Keratinocyte (primary cell): ENCODE data around the gene PACS2. TPM values are rescaled to one million over a fixed set of nuclear protein-coding genes. Genes with fewer than 3 reads are reported as not detected.

Experiments used
- DNase-seq: peaks from one replicate; pipeline ENCODE4 v3.0.0-alpha.2; 2011; ENCODE audit warnings: low read depth, missing footprints, low spot score
- FAIRE-seq: peaks from 2 replicates; lab custom pipeline; 2011; peaks lifted over from hg19 to GRCh38; lab: Jason Lieb, UNC
- H2AFZ ChIP-seq: 2 replicates; pipeline ENCODE4 v1.6.0; 2012; ENCODE audit warnings: low read length, control low read depth, inconsistent platforms; ENCODE audit not compliant: control insufficient read depth
- H3K27ac ChIP-seq: 2 replicates; pipeline ENCODE4 v1.5.1; 2011; ENCODE audit warnings: low read length; ENCODE audit not compliant: control insufficient read depth, insufficient read depth
- H3K27me3 ChIP-seq: 3 replicates; pipeline ENCODE4 v1.6.0; 2011; ENCODE audit warnings: low read length; ENCODE audit not compliant: control insufficient read depth, insufficient read depth; ENCODE audit errors: extremely low read depth
- H3K36me3 ChIP-seq, 2 experiments: 2 replicates in 1 of 2; 3 replicates in 1 of 2; pipeline ENCODE4 v1.5.1; 2011; ENCODE audit warnings: low read length in 2 of 2, mild to moderate bottlenecking in 1 of 2; ENCODE audit not compliant: control insufficient read depth in 2 of 2, insufficient read depth in 2 of 2; ENCODE audit errors: extremely low read depth in 1 of 2
- H3K4me1 ChIP-seq: 3 replicates; pipeline ENCODE4 v1.5.1; 2011; ENCODE audit warnings: low read length; ENCODE audit not compliant: control insufficient read depth, insufficient read depth; ENCODE audit errors: extremely low read depth
- H3K4me2 ChIP-seq: 3 replicates; pipeline ENCODE4 v1.6.0; 2011; ENCODE audit warnings: low read depth, low read length; ENCODE audit not compliant: control insufficient read depth, insufficient read depth; ENCODE audit errors: extremely low read depth
- H3K4me3 ChIP-seq, 3 experiments: fragments of 200-600 bp in 1 of 3; sonication (generic) in 1 of 3; 2 replicates in 2 of 3; 3 replicates in 1 of 3; pipeline ENCODE4 v1.5.1; 2011 to 2016; ENCODE audit warnings: low read length in 3 of 3, mild to moderate bottlenecking in 3 of 3, control low read depth in 2 of 3, inconsistent platforms in 1 of 3, low read depth in 1 of 3, mixed read lengths in 1 of 3, mixed run types in 1 of 3, moderate library complexity in 1 of 3; ENCODE audit not compliant: control insufficient read depth in 2 of 3, insufficient read depth in 2 of 3; ENCODE audit errors: extremely low read depth in 1 of 3
- H3K79me2 ChIP-seq: 2 replicates; pipeline ENCODE4 v1.6.0; 2012; ENCODE audit warnings: low read length; ENCODE audit not compliant: control insufficient read depth, insufficient read depth
- H3K9ac ChIP-seq: 3 replicates; pipeline ENCODE4 v1.6.0; 2011; ENCODE audit warnings: low read length; ENCODE audit not compliant: control insufficient read depth, insufficient read depth; ENCODE audit errors: extremely low read depth
- H3K9me1 ChIP-seq: 3 replicates; pipeline ENCODE4 v1.6.0; 2011; ENCODE audit warnings: low read length; ENCODE audit not compliant: control insufficient read depth, insufficient read depth; ENCODE audit errors: extremely low read depth
- H3K9me3 ChIP-seq: 2 replicates; pipeline ENCODE4 v1.5.1; 2012; ENCODE audit warnings: low read depth, low read length; ENCODE audit not compliant: control insufficient read depth
- H4K20me1 ChIP-seq: 3 replicates; pipeline ENCODE4 v1.6.0; 2011; ENCODE audit warnings: low read length; ENCODE audit not compliant: control insufficient read depth, insufficient read depth; ENCODE audit errors: extremely low read depth
- EZH2 ChIP-seq: IDR thresholded peaks from one replicate; pipeline ENCODE4 v1.6.1; 2012; ENCODE audit warnings: inconsistent platforms, mild to moderate bottlenecking, low read length, moderate library complexity
- dilution Hi-C: fragments of 300-500 bp; cut with MboI; formaldehyde crosslinking; loops from one replicate; pipeline ENCODE4 v1.7.0; 2020; ENCODE audit warnings: low sequenced_read_pairs; ENCODE audit not compliant: extremely low pct_ligation_motif_present
- polyA plus RNA-seq, 5 experiments: library from polyadenylated mRNA; depleted of rRNA in 3 of 5; stranded (reverse) in 3 of 5; stranded (forward) in 1 of 5; unstranded in 1 of 5; fragments of >200 nt; gene quantifications; 1 replicate in 1 of 5; 2 replicates in 3 of 5; 3 replicates in 1 of 5; pipeline versions ENCODE4 v1.2.1 to v1.2.3, GENCODE V29; 2011 to 2012; ENCODE audit warnings: missing spikeins in 2 of 5, low read depth in 1 of 5, low replicate concordance in 1 of 5
- TF ChIP-seq, protein P1 (sequence below), 3 experiments: IDR thresholded peaks in 1 of 3; conservative IDR thresholded peaks in 1 of 3; optimal IDR thresholded peaks in 1 of 3; 2 replicates in 2 of 3; 3 replicates in 1 of 3; pipeline versions ENCODE3 to v1.5.1; 2011; ENCODE audit warnings: low read length in 3 of 3, mild to moderate bottlenecking in 3 of 3, moderate library complexity in 2 of 3, control low read depth in 1 of 3, inconsistent platforms in 1 of 3; ENCODE audit not compliant: insufficient read depth in 2 of 3; ENCODE audit errors: extremely low read depth in 1 of 3

Gene PACS2
- polyA plus RNA-seq, 1 donor (not counting 4 experiments of a cell fraction or from before 2014, with no cell fraction given) = 11.8 TPM

DNA sequence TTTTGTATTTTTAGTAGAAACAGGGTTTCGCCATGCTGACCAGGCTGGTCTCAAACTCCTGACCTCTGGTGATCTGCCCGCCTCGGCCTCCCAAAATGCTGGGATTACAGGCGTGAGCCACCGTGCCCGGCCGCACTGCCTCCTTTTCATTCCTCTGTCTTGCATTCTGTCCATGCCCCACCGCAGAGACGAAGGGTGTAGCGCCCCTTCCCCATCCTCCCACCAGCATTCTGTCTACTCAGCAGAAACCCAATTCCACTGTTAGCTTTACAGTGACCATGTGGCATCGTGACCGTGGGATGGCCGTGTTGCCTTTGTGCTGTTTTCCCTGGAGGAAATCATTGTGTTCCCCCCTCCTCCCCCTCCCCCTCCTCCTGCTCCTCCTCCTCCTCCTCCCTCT lies 94.0 kb downstream of the PACS2 start:
- H3K4me2 ChIP-seq = no peak overlapping the region
- H3K4me3 ChIP-seq = no peak overlapping the region
- no peaks in the 10 kb centered on the region for H3K9me3 ChIP-seq
- H3K9me1 ChIP-seq = no peaks in the 10 kb centered on the region
- FAIRE-seq = no peak
- H3K27ac ChIP-seq = no peak overlapping the region
- no peak overlapping the region for H3K9ac ChIP-seq
- DNase-seq = no peak
- no peaks in the 10 kb centered on the region for H4K20me1 ChIP-seq
- H3K79me2 ChIP-seq = no peaks in the 10 kb centered on the region
- dilution Hi-C loops = no loop called here
- TF ChIP-seq EZH2 = no peak
- TF ChIP-seq, protein P1, sequence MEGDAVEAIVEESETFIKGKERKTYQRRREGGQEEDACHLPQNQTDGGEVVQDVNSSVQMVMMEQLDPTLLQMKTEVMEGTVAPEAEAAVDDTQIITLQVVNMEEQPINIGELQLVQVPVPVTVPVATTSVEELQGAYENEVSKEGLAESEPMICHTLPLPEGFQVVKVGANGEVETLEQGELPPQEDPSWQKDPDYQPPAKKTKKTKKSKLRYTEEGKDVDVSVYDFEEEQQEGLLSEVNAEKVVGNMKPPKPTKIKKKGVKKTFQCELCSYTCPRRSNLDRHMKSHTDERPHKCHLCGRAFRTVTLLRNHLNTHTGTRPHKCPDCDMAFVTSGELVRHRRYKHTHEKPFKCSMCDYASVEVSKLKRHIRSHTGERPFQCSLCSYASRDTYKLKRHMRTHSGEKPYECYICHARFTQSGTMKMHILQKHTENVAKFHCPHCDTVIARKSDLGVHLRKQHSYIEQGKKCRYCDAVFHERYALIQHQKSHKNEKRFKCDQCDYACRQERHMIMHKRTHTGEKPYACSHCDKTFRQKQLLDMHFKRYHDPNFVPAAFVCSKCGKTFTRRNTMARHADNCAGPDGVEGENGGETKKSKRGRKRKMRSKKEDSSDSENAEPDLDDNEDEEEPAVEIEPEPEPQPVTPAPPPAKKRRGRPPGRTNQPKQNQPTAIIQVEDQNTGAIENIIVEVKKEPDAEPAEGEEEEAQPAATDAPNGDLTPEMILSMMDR (optimal IDR thresholded peaks at IDR 0.05 in 1 of 3, IDR thresholded peaks at IDR 0.05 in 1 of 3, conservative IDR thresholded peaks at IDR 0.05 in 1 of 3; ENCODE audit: extremely low read depth in 1 of 3, insufficient read depth in 2 of 3, low read length in 3 of 3) = no peak
- H3K36me3 ChIP-seq = no peaks in the 10 kb centered on the region
- peaks cover 4% of the 10 kb centered on the region for H3K4me1 ChIP-seq
- H3K27me3 ChIP-seq = peaks cover 19% of the 10 kb centered on the region
- no peak overlapping the region for H2AFZ ChIP-seq

DNA sequence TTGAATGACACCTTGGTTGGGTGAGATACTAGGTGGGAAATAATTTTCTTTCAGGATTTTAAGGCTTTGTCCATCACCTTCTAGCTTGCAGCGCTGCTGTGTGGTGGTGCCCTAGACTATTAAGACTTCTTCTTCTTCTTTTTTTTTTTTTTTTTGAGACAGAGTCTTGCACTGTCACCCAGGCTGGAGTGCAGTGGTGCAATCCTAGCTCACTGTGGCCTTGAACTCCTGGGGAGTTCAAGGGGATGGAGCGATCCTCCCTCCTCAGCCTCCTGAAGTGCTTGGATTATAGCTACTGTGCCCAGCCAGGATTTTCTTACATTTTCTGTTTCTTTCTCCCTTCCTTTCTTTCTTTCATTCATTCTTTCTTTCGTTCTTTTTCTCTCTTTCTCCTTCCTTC lies 94.8 kb downstream of the PACS2 start:
- Histone ChIP-seq H3K27me3 (peaks cover 19% of the 10 kb centered on the region), H3K4me2 (no peak overlapping the region), H3K27ac (no peak overlapping the region), H3K79me2 (no peaks in the 10 kb centered on the region), H3K4me3 (no peak overlapping the region), H2AFZ (no peak overlapping the region), H3K9ac (no peak overlapping the region), H4K20me1 (no peaks in the 10 kb centered on the region), H3K36me3 (no peaks in the 10 kb centered on the region), H3K9me3 (no peaks in the 10 kb centered on the region), H3K9me1 (no peaks in the 10 kb centered on the region), H3K4me1 (peaks cover 4% of the 10 kb centered on the region)
- FAIRE-seq = no peak
- dilution Hi-C loops = no loop called here
- TF ChIP-seq, protein P1 (optimal IDR thresholded peaks at IDR 0.05 in 1 of 3, IDR thresholded peaks at IDR 0.05 in 1 of 3, conservative IDR thresholded peaks at IDR 0.05 in 1 of 3; ENCODE audit: extremely low read depth in 1 of 3, insufficient read depth in 2 of 3, low read length in 3 of 3) = no peak
- TF ChIP-seq EZH2 = no peak
- DNase-seq = no peak
